ENCODE measurements around the gene LZTS3. TPM values are rescaled to one million over a fixed set of nuclear protein-coding genes. Genes with fewer than 3 reads are reported as not detected.

LZTS3 gene
- total and polyA plus RNA-seq, 2 of the 13 experiments (the other 11 are each of a cell fraction or from before 2014, with no cell fraction given) = 10.1 to 31.3 TPM

DNA sequence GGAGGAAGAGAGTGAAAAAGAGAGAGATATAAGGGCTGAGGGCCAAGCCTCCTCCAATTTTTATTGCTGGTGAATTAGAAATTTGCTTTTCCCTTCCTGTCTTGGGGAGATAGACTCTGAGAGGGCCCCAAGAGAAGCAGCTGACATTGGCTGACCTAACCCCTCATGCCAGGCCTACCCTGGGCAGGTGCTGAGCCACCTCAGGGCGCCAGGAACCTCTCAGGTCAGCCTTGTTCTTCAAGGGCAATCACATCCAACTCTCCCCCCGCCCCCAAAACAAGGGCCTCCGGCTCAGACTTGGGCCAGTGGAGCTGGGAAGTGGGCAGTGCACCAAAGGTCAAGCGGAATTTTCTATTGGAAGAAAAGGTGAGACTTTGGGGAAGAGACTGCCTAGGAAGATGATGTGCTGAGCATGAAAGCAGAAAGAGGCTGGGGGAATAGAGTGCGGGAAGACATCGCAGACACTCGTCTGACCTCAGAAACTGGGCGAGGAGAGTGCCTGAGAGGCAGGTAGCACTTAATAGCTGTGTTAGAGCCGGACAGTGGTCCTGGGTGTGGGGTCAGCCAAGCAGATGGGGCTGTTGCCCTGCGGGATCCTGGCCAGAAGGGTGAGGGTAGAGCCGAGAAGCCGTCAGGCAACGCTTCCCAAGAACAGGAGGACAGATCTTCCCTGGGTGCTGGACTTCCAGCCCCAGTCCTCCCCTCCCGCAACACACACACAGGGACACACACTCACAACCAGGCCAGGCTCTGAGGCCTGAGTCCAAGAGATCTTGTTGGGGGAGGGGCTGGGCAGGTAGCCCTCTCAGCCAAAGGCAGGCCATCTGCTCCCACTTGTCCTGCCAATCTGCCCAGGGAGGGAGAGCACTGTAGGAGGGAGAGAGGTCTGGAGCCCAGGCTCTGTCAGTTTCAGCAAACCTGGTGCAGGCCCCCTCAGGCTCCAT, 10.0 kb downstream of the LZTS3 start (continued):
- TF ChIP-seq KDM3A (CRISPR knock-in tag; IDR thresholded peaks at IDR 0.05; ENCODE audit: low read depth) (no peak), ELF3 (CRISPR knock-in tag; IDR thresholded peaks at IDR 0.05) (no peak), ZNF333 (CRISPR knock-in tag; IDR thresholded peaks at IDR 0.05; ENCODE audit: borderline replicate concordance) (no peak), NFYC (CRISPR knock-in tag; IDR thresholded peaks at IDR 0.05) (no peak), POLR2A (IDR thresholded peaks at IDR 0.05; ENCODE audit: insufficient read depth in 1 of 2, low read depth in 2 of 2, low read length in 2 of 2) (peak in 1 of 2 experiments; percentile 28; a peak in 2 of 4 replicates), ZC3H13 (CRISPR knock-in tag; IDR thresholded peaks at IDR 0.05) (no peak), ZNF577 (CRISPR knock-in tag; IDR thresholded peaks at IDR 0.05; ENCODE audit: borderline replicate concordance, low read depth) (no peak), ZNF263 (CRISPR knock-in tag; IDR thresholded peaks at IDR 0.05) (peak; percentile 78), MEIS1 (CRISPR knock-in tag; IDR thresholded peaks at IDR 0.05; ENCODE audit: borderline replicate concordance) (no peak), PPARG (CRISPR knock-in tag; conservative IDR thresholded peaks at IDR 0.05) (no peak), ZZZ3 (CRISPR knock-in tag; IDR thresholded peaks at IDR 0.05; ENCODE audit: borderline replicate concordance) (no peak), THAP11 (CRISPR knock-in tag; IDR thresholded peaks at IDR 0.05) (no peak), SMAD1 (CRISPR knock-in tag; IDR thresholded peaks at IDR 0.05; ENCODE audit: borderline replicate concordance, low read depth) (0 out of 2 replicates have a peak, but pooled peaks have one; percentile 59), MEF2D (CRISPR knock-in tag; IDR thresholded peaks at IDR 0.05) (no peak), NR2F6 (IDR thresholded peaks at IDR 0.05) (no peak), NR2F6 (CRISPR knock-in tag; IDR thresholded peaks at IDR 0.05) (no peak), ZNF782 (CRISPR knock-in tag; IDR thresholded peaks at IDR 0.05; ENCODE audit: borderline replicate concordance) (no peak), REXO4 (CRISPR knock-in tag; IDR thresholded peaks at IDR 0.05; ENCODE audit: borderline replicate concordance) (no peak), CBX1 (IDR thresholded peaks at IDR 0.05; ENCODE audit: low read depth) (no peak), SALL2 (CRISPR knock-in tag; IDR thresholded peaks at IDR 0.05) (no peak), TBX3 (IDR thresholded peaks at IDR 0.05; ENCODE audit: borderline replicate concordance) (no peak), ZNF251 (CRISPR knock-in tag; IDR thresholded peaks at IDR 0.05) (no peak)
- TF ChIP-seq, protein P1, sequence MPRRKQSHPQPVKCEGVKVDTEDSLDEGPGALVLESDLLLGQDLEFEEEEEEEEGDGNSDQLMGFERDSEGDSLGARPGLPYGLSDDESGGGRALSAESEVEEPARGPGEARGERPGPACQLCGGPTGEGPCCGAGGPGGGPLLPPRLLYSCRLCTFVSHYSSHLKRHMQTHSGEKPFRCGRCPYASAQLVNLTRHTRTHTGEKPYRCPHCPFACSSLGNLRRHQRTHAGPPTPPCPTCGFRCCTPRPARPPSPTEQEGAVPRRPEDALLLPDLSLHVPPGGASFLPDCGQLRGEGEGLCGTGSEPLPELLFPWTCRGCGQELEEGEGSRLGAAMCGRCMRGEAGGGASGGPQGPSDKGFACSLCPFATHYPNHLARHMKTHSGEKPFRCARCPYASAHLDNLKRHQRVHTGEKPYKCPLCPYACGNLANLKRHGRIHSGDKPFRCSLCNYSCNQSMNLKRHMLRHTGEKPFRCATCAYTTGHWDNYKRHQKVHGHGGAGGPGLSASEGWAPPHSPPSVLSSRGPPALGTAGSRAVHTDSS (CRISPR knock-in tag; conservative IDR thresholded peaks at IDR 0.05) = no peak
- TF ChIP-seq, protein P2, sequence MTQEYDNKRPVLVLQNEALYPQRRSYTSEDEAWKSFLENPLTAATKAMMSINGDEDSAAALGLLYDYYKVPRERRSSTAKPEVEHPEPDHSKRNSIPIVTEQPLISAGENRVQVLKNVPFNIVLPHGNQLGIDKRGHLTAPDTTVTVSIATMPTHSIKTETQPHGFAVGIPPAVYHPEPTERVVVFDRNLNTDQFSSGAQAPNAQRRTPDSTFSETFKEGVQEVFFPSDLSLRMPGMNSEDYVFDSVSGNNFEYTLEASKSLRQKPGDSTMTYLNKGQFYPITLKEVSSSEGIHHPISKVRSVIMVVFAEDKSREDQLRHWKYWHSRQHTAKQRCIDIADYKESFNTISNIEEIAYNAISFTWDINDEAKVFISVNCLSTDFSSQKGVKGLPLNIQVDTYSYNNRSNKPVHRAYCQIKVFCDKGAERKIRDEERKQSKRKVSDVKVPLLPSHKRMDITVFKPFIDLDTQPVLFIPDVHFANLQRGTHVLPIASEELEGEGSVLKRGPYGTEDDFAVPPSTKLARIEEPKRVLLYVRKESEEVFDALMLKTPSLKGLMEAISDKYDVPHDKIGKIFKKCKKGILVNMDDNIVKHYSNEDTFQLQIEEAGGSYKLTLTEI (CRISPR knock-in tag; conservative IDR thresholded peaks at IDR 0.05) = no peak
- TF ChIP-seq, protein P3, sequence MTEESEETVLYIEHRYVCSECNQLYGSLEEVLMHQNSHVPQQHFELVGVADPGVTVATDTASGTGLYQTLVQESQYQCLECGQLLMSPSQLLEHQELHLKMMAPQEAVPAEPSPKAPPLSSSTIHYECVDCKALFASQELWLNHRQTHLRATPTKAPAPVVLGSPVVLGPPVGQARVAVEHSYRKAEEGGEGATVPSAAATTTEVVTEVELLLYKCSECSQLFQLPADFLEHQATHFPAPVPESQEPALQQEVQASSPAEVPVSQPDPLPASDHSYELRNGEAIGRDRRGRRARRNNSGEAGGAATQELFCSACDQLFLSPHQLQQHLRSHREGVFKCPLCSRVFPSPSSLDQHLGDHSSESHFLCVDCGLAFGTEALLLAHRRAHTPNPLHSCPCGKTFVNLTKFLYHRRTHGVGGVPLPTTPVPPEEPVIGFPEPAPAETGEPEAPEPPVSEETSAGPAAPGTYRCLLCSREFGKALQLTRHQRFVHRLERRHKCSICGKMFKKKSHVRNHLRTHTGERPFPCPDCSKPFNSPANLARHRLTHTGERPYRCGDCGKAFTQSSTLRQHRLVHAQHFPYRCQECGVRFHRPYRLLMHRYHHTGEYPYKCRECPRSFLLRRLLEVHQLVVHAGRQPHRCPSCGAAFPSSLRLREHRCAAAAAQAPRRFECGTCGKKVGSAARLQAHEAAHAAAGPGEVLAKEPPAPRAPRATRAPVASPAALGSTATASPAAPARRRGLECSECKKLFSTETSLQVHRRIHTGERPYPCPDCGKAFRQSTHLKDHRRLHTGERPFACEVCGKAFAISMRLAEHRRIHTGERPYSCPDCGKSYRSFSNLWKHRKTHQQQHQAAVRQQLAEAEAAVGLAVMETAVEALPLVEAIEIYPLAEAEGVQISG (CRISPR knock-in tag; IDR thresholded peaks at IDR 0.05) = 0 out of 2 replicates have a peak, but pooled peaks have one; percentile 14
